Inflammatory macrophage treated with lipopolysaccharide for 4 hours (primary cell): ENCODE data around the gene POR.
"Not testable (repeated sequence)": the region's sequence is repeated elsewhere in the genome, so short reads cannot be mapped to it uniquely, and the experiment has no call there.

Source experiments
- DNase-seq: peaks from one replicate; pipeline ENCODE4 v3.0.0-alpha.2; 2020

Gene POR

GRCh38 chr7:75993689-75994387 lies 78.9 kb downstream of the POR start:
- peak; percentile 30 for DNase-seq

DNA sequence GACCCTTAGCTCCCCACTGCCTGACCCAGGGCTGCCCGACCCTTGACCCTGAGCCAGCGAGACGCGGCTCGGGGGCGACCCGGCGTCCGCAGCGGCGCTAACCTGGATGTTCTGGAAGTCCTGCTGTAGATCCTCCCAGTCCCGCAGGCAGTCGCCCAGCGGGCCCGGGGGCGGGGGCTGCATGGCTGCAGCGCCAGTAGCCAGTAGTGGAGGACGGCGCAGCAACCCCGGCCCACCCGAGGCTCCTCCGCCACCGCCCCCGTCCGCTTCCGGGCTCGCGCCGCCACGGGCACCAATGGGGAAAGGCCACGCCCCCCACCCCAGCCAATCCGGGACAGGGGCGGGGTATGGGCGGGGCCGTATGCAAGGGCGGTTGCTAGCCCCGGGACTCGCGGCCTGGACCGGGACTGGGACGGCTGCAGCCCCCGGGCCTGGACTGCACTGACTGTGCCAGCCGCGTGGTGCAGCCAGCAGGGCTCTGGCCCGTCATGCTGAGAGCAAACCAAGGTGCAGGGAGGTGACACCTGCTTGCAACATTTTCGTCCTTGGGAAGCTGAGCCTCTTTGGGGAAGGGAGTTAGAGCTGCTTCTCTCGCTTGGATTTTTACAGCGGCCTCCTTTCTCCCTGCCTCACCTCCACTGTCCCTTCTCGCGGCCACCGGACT lies 79.6 kb downstream of the POR start, which contains the start of gene TMEM120A:
TSS of gene TMEM120A (minus strand) at position 208 of the 664 bp plus-strand sequence. CDS start at position 183, 25 bp downstream.
- DNase-seq: peak; percentile 93

GRCh38 chr7:75995052-75995471 lies 80.1 kb downstream of the POR start:
- DNase-seq: no peak

DNA sequence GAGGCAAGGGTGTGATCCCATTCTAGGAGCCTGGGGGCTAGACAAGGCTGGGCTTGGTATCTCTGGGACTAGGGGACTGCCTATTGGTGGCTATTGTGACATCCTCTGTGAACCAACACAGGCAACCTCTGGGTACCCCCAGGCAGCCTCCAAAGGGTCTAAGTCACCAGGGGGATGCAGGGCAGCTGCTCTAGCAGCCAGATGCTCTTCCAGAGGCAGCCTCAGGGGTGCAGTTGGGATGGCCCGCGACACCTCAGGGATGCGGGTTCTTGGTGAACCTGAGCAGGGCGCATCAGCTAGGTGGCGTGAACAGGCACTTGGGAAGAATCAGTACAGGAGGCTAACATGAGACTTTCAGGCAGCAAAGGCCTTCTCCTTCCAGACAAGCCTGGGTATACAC lies 81.0 kb downstream of the POR start:
- no peak for DNase-seq

GRCh38 chr7:75996476-75996875 lies 81.5 kb downstream of the POR start:
- DNase-seq: peak; percentile 10

DNA sequence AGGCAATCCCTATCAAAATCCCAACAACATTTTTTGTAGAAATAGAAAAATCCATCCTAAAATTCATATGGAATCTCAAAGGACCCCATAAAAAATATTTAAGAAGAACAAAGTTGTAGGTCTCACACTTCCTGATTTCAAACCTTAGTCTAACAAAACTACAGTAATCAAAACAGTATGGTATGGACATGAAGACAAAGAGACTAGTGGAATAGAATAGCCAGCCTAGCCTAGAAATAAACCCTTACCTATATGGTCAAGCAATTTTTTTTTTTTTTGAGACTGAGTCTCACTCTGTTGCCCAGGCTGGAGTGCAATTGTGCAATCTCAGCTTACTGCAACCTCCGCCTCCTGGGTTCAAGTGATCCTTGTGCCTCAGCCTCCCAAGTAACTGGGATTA lies 83.1 kb downstream of the POR start:
- no peak for DNase-seq

DNA sequence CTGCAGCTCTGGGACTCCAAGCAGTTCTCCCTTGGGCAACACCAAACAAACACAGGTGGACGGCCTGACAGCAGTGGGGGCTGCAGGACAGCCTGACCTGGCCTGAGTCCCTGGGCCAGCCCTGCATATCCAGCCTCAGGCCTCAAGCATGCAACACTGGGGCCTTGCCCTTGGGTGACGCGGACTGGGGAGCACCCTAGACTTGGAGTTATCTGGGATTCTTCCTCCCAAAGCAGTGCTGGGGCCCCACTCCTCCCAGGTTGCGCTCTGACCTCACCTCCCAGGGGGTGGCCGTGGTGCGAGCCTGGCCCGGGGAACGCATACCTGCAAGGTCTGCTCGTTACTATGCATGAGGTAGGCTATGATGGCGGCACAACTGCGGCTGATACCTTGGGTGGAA lies 85.6 kb downstream of the POR start:
- no peak for DNase-seq

GRCh38 chr7:76002139-76002538 lies 87.2 kb downstream of the POR start:
- no peak for DNase-seq

GRCh38 chr7:76002822-76003221 lies 87.9 kb downstream of the POR start:
- no peak for DNase-seq

DNA sequence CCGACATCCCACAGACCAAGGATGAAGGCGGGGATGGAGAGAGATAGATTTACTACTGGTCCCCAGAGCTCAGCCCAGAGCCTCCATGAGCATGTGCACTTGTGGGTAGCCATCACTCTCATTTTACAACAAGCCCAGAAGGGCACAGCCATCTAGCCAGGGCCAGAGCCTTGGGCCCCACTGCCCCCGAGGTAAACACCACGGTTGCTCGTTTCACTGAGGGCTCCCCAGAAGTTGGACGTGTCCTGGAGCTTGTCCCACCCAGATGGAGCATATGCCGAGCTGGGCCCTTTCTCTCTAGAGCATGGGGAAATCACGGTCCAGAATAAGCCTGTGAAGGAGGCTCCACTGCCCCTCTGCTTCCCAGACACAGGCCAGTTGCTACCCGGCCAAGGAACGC lies 88.4 kb downstream of the POR start:
- no peak for DNase-seq

- DNase-seq: not testable (repeated sequence)
Measured at GRCh38 chr7:76005004-76005403, 90.0 kb downstream of the POR start.

DNA sequence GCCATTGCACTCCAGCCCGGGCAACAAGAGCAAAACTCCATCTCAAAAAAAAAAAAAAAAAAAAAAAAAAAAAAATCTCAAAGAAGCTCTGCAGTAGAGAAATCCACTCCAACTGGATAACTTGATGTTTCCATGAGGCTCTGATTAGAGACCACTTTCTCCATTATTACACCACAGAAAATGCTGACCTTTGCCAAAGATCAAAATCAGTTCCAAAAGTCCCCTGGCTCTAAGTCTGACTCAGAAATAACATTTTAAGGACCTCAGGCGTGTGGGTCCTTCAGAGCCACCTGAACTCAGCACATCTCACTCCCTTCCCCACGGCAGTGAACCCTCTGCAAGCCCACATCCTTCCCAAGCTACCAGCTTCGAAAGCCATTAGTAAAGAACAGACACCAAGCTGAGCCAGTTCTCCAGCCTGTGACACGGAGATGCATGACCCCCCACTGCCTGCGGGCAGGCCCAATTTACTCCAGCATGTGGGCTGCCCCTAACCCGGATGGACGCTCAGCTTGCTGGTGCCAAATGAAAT lies 93.3 kb downstream of the POR start:
- DNase-seq: peak; percentile 13

GRCh38 chr7:76009672-76010600 lies 95.0 kb downstream of the POR start:
- DNase-seq: no peak

- DNase-seq: no peak
Measured at GRCh38 chr7:76011442-76011861, 96.5 kb downstream of the POR start.

GRCh38 chr7:76016191-76016947 lies 101.4 kb downstream of the POR start:
- DNase-seq: no peak

DNA sequence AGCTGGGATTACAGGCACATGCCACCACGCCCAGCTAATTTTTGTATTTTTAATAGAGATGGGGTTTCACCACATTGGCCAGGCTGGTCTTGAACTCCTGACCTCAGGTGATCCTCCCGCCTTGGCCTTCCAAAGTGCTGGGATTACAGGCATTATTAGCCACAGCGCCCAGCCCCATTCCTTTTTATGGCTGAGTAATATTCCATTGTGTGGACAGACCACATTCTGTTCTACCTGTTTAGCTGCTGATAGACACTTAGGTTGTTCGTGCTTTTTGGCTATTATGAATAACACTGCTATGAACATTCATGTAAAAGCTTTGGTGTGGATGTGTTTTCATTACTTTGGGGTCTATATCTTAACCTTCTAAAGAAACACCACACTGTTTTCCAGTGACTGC lies 103.6 kb downstream of the POR start:
- DNase-seq: not testable (repeated sequence)

DNA sequence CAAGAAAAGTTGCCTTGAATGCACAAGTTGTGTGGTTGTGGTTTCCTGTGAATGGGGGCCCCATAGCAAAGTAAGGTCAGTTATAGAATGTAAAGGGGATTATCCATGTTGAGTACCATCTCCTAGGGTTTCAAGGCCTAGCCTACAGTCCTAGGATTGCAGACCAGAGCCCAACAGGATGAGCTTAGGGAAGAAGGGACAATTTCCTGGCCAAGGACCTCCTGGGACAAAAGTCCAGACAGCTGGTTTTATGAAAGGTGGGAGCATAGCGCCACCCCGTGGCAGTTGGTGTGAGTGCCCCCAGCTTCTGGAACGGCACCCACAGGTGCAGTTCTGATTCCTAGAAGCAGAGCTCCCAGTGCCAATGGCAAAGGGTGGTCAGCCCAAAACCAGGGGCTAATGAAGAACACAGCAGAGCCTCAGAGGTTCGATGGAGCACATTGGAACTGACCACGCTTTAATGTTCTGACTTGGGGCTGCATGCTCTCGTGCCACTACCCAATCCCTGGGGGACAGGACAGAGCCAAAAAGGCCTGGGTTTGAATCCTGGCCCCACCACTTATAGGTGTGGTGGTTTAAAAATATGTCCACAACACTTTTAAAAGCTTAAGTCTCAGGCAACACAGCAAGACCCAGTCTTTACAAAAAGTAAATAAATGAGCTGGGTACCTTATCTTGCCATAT lies 105.2 kb downstream of the POR start:
- DNase-seq: peak; percentile 65

GRCh38 chr7:76022026-76022780 lies 107.2 kb downstream of the POR start:
- DNase-seq: no peak

GRCh38 chr7:76023002-76023401 lies 108.0 kb downstream of the POR start:
- peak; percentile 84 for DNase-seq

DNA sequence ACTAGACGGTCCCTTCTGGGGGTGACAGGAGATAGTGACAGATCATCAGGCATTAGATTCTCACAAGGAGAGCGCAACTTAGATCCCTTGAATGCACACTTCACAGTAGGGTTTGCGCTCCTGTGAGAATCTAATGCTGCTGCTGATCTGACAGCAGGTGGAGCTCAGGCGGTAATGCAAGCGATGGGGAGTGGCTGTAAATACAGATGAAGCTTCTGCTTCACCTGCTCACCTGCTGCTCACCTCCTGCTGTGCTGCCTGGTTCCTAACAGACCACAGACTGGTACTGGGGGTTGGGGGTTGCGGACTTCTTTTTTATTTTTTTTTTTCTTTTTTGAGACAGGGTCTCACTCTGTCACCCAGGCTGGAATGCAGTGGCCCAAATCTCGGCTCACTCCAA lies 114.7 kb downstream of the POR start:
- DNase-seq: not testable (repeated sequence)

DNA sequence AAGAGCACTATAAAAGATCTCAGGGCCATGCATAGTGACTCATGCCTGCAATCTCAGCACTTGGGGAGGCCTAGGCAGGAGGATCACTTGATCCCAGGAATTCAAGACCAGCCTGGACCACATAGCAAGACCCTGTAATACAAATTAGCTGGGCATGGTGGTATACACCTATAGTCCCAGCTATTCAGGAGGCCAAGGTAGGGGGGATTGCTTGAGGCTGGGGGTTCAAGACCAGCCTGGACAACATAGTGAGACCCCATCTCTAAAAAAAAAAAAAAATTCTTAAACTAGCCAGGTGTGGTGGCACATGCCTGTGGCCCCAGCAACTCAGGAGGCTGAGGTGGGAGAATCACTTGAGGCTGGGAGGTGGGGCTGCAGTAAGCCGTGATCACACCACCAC lies 117.0 kb downstream of the POR start:
- no peak for DNase-seq
